GM12892 (cell line): ENCODE results near the gene PHACTR4.
"Not testable (repeated sequence)": the region's sequence is repeated elsewhere in the genome, so short reads cannot be mapped to it uniquely, and the experiment has no call there.

Experiments
- POLR2AphosphoS5 ChIP-seq: IDR thresholded peaks from 2 replicates; pipeline ENCODE4 v1.6.1; 2011; ENCODE audit warnings: low read depth, low read length, control low read depth
- TAF1 ChIP-seq: IDR thresholded peaks from 2 replicates; pipeline ENCODE4 v1.6.1; 2011; ENCODE audit warnings: low read depth, mild to moderate bottlenecking, control low read depth, low read length, borderline replicate concordance

- not testable (repeated sequence) for TF ChIP-seq TAF1, POLR2AphosphoS5
These were observed 6.7 kb downstream of the PHACTR4 start for GRCh38 chr1:28376195-28376594.
